Dendritic cell treated with granulocyte-macrophage colony-stimulating factor and Interleukin-4, amounts not matched to agents 40 ng/mL and 50 ng/mL, for 4 days (primary cell): ENCODE measurements around the gene SPEM1.

ENCODE experiments used
- H3K27ac Mint-ChIP-seq: one replicate; pipeline ENCODE4 v1.8.0; 2022; ENCODE audit warnings: mild to moderate bottlenecking, mixed read lengths
- H3K27me3 Mint-ChIP-seq: one replicate; pipeline ENCODE4 v1.8.0; 2022; ENCODE audit warnings: mild to moderate bottlenecking, mixed read lengths
- H3K36me3 Mint-ChIP-seq: one replicate; pipeline ENCODE4 v1.8.0; 2022; ENCODE audit warnings: low read depth, mixed read lengths
- H3K4me1 Mint-ChIP-seq: one replicate; pipeline ENCODE4 v1.8.0; 2022; ENCODE audit warnings: low read depth, mixed read lengths
- H3K4me3 Mint-ChIP-seq: one replicate; pipeline ENCODE4 v1.8.0; 2022; ENCODE audit warnings: mild to moderate bottlenecking, moderate library complexity, mixed read lengths
- H3K9me3 Mint-ChIP-seq: one replicate; pipeline ENCODE4 v1.8.0; 2022; ENCODE audit warnings: mixed read lengths
- intact Hi-C: fragments of 100-400 bp; cut with micrococcal nuclease; formaldehyde crosslinking; loops from one replicate; pipeline ENCODE4 v1.15.0; 2022

Gene SPEM1

DNA sequence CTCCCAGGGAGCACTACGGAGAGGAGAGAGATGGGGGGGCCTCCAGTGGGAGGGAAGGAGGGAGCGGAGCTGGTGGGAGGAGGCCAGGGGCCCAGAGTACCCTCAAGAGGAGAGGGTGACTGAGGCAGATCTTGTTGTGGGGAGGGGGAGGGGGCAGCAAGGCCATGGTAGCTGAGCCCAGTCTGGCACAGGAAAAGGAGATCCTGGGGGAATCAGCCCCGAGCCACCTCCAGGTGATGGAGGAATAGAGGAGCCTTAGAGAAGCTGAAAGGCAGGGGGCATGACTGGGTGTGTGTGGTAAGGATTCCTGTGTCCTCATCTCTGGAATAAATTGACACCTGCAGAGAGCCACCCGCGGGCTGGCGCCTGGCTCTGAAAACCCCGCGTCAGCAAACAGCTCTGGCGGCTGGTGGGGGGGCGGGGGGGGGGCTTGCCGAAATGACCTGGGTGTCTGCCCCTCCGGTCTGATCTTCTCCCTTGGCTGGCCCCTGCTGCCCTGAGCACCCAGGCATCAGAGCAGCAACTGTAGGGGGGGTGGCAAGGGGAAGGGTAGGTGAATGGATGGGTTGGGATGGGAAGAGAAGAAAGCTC lies 13.8 kb upstream of the SPEM1 start:
- Mint-ChIP-seq H3K4me1 (peaks cover 7% of the 10 kb centered on the region), H3K4me3 (no peak overlapping the region), H3K27me3 (peaks cover 51% of the 10 kb centered on the region), H3K27ac (no peak overlapping the region), H3K36me3 (peaks cover 6% of the 10 kb centered on the region), H3K9me3 (no peaks in the 10 kb centered on the region)
- intact Hi-C loops, result loop anchor here (10.0 kb wide), 1 partner anchor 52 kb away; the partner anchor contains the start of genes KCTD11 and TMEM95

DNA sequence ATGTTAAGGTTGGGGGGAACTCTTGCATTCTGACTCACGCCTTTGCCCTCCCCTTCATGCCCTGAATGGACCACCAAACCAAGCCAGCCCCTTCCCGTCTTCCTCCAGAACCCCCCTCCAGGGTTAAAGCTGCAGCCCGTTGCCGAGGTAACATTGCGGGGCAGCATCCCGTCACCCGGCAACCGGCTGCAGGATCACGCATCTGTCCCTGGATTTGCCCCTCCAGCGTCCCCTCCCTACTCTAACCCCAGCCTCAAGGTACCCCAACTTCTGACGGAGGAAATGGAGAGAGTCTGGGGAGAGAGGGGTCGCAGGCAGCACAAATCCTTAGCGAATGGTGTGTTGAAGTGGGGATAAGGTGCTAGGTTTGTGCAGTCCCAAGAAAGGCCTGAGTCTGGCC lies 13.0 kb upstream of the SPEM1 start:
- H3K27me3 Mint-ChIP-seq, result peaks cover 51% of the 10 kb centered on the region
- no peaks in the 10 kb centered on the region for H3K9me3 Mint-ChIP-seq
- no peaks in the 10 kb centered on the region for H3K36me3 Mint-ChIP-seq
- intact Hi-C loops, result loop anchor here (10.0 kb wide), 1 partner anchor 52 kb away; the partner anchor contains the start of genes KCTD11 and TMEM95
- no peak overlapping the region for H3K27ac Mint-ChIP-seq
- H3K4me3 Mint-ChIP-seq, result no peak overlapping the region
- peaks cover 7% of the 10 kb centered on the region for H3K4me1 Mint-ChIP-seq

DNA sequence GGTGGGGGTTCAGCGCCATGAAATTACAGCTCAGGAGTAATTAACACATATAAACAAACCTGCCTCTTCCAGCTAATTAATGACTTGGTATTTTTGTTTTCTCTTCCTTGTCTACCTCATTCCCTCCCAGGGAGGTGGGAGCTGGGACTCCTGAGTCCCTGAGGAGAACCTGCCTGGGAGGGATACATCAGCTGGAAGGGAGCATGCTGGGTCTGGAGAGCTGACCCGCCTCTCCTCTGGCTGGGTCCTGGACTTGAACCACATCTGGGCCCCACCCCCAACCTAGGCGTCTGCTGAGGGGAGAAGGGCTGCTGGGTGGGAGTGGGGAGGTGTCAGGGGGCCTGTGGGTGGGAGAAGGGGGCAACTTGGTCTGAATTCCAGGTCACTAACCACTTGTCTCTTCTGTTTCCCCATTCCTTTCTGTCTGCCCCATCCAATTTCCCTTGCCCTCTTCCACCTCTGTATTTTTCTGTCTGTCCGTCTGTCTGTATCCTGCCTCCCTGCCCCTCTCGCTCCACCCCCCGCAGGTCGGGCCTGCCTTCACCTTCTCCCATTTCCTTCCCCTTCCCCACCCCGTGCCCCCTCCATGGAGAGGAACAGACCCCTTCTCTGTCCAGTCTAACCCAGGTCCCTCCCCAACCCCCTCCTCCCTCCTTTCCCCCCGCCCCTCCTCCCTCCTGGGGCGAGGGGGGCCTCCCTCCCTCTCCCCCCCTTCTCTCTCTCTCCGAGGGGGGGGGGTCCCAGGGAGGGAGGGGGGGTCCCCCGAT lies 12.5 kb upstream of the SPEM1 start, which contains the start of gene NLGN2:
Gene NLGN2 (plus strand): TSS at position 361 of the 767 bp plus-strand sequence. CDS start 411 bp downstream, outside the sequence.
- no peak within 1 kb of the TSS for H3K4me3 Mint-ChIP-seq
- H3K36me3 Mint-ChIP-seq, result no peaks in the 10 kb centered on the region
- H3K4me1 Mint-ChIP-seq, result peaks cover 7% of the 10 kb centered on the region
- peaks cover 51% of the 10 kb centered on the region for H3K27me3 Mint-ChIP-seq
- no peaks in the 10 kb centered on the region for H3K9me3 Mint-ChIP-seq
- H3K27ac Mint-ChIP-seq, result no peak within 1 kb of the TSS
- intact Hi-C loops, result loop anchor here (10.0 kb wide), 1 partner anchor 53 kb away; the partner anchor contains the start of genes KCTD11 and TMEM95

DNA sequence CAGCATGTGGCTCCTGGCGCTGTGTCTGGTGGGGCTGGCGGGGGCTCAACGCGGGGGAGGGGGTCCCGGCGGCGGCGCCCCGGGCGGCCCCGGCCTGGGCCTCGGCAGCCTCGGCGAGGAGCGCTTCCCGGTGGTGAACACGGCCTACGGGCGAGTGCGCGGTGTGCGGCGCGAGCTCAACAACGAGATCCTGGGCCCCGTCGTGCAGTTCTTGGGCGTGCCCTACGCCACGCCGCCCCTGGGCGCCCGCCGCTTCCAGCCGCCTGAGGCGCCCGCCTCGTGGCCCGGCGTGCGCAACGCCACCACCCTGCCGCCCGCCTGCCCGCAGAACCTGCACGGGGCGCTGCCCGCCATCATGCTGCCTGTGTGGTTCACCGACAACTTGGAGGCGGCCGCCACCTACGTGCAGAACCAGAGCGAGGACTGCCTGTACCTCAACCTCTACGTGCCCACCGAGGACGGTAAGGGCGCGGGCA lies 11.8 kb upstream of the SPEM1 start:
- intact Hi-C loops, result loop anchor here (10.0 kb wide), 1 partner anchor 53 kb away; the partner anchor contains the start of genes KCTD11 and TMEM95
- no peaks in the 10 kb centered on the region for H3K36me3 Mint-ChIP-seq
- no peak overlapping the region for H3K4me3 Mint-ChIP-seq
- no peak overlapping the region for H3K27ac Mint-ChIP-seq
- H3K9me3 Mint-ChIP-seq, result no peaks in the 10 kb centered on the region
- peaks cover 51% of the 10 kb centered on the region for H3K27me3 Mint-ChIP-seq
- H3K4me1 Mint-ChIP-seq, result peaks cover under 1% of the 10 kb centered on the region

DNA sequence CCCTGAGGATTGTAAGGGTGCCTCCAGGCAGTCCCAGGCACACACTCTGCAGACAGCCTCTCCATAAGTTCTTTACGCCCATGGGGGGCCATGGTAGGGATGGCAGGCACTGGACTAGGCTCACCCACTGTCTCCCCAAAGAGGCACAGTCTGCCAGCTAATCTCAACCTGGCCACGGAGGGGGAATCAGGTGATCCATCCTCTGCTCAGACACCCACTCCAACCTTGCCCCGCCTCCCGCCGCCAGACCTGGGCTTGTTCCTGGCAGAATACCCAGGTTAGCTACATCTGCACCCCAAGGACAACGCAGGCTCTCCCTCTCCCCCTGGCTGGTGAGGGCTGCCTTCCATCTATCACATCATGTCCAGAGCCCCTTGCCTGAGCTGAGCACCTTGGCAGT lies 11.3 kb upstream of the SPEM1 start:
- H3K4me3 Mint-ChIP-seq, result no peak overlapping the region
- no peaks in the 10 kb centered on the region for H3K4me1 Mint-ChIP-seq
- H3K27me3 Mint-ChIP-seq, result peaks cover 51% of the 10 kb centered on the region
- intact Hi-C loops, result loop anchor here (10.0 kb wide), 1 partner anchor 54 kb away; the partner anchor contains the start of genes KCTD11 and TMEM95
- H3K36me3 Mint-ChIP-seq, result no peaks in the 10 kb centered on the region
- H3K9me3 Mint-ChIP-seq, result no peaks in the 10 kb centered on the region
- no peak overlapping the region for H3K27ac Mint-ChIP-seq

DNA sequence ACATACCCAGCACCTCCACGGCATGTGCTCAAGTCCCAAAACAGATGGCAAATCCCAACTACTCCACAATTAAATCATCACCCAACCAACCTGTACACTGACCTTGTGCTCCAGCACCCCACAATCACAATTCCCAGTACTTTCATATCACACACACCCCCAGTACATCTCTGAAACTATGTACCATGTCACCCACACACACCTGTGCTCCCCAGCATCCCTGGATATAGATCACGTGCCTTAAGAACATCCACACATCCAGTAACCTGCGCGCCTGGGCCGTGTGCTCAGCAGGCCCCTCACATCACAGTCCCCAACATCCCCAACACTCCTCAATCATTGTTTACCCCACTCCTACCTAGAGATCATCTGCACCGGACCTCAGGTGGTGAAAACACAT lies 10.4 kb upstream of the SPEM1 start:
- H3K9me3 Mint-ChIP-seq, result no peaks in the 10 kb centered on the region
- no peak overlapping the region for H3K4me3 Mint-ChIP-seq
- H3K27ac Mint-ChIP-seq, result no peak overlapping the region
- intact Hi-C loops, result loop anchor here (10.0 kb wide), 1 partner anchor 55 kb away; the partner anchor contains the start of genes KCTD11 and TMEM95
- H3K27me3 Mint-ChIP-seq, result peaks cover 50% of the 10 kb centered on the region
- no peaks in the 10 kb centered on the region for H3K4me1 Mint-ChIP-seq
- no peaks in the 10 kb centered on the region for H3K36me3 Mint-ChIP-seq

DNA sequence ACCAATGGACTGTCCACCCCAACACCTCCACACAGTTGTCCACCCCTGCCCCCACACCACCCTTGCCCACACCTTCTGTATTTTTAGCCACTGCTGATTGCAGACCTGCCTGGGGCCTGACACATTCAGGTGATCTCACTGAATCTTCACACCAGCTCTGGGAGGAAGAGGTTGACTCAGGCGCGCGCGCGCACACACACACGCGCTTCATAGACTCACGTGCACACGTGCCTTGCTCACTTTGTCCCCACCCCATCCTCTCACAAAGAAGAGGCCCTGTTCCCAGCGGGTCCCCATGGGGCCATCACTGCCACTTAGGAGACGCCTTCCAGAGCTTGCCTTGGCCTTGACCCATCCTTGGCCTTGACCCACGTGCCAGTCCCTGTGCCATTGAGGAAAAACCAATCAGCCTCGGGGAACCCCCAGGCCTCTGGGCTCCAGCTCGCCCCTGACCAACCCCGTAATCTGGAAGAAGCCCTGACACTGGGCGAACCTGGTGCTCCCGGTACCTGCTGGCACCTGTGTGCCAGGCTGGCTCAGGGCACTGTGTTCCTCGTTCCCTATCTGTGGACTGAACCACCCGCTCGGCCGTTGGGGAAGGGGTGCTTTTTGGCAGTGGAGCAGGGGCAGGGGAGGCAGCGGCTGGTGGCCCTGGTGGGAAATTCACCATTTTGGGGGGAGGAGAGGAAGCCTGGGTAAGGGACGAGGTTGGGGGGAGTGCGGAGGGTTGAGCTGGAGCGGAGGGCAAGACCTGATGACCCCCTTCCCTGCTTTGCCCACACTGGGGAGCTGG lies 9.3 kb upstream of the SPEM1 start:
- no peak overlapping the region for H3K27ac Mint-ChIP-seq

DNA sequence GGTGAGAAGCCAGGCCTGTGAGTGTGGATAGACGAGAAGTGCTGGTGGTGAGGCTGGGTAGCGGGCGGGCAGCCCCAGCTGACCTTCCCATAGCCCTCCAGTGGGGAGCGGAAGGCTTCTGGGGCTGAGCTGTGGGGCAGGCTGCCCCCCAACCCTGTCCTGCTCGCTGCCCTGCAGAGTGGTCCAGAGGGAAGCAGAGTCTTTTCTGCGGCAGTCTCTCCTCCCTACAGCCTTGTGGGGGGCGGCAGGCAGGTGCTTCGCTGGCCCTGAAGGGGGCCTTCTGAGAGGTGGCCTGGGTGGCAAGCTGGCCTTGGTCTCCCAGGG lies 8.7 kb upstream of the SPEM1 start:
- intact Hi-C loops, result no loop called here
- H3K9me3 Mint-ChIP-seq, result no peaks in the 10 kb centered on the region
- H3K4me3 Mint-ChIP-seq, result no peak overlapping the region
- H3K27me3 Mint-ChIP-seq, result peaks cover 36% of the 10 kb centered on the region
- no peaks in the 10 kb centered on the region for H3K36me3 Mint-ChIP-seq
- H3K4me1 Mint-ChIP-seq, result no peaks in the 10 kb centered on the region
- no peak overlapping the region for H3K27ac Mint-ChIP-seq

More for the DNA sequence above, 9.3 kb upstream of the SPEM1 start:
- no peaks in the 10 kb centered on the region for H3K36me3 Mint-ChIP-seq
- no peaks in the 10 kb centered on the region for H3K9me3 Mint-ChIP-seq
- intact Hi-C loops, result no loop called here
- no peak overlapping the region for H3K4me3 Mint-ChIP-seq
- no peaks in the 10 kb centered on the region for H3K4me1 Mint-ChIP-seq
- H3K27me3 Mint-ChIP-seq, result peaks cover 41% of the 10 kb centered on the region

DNA sequence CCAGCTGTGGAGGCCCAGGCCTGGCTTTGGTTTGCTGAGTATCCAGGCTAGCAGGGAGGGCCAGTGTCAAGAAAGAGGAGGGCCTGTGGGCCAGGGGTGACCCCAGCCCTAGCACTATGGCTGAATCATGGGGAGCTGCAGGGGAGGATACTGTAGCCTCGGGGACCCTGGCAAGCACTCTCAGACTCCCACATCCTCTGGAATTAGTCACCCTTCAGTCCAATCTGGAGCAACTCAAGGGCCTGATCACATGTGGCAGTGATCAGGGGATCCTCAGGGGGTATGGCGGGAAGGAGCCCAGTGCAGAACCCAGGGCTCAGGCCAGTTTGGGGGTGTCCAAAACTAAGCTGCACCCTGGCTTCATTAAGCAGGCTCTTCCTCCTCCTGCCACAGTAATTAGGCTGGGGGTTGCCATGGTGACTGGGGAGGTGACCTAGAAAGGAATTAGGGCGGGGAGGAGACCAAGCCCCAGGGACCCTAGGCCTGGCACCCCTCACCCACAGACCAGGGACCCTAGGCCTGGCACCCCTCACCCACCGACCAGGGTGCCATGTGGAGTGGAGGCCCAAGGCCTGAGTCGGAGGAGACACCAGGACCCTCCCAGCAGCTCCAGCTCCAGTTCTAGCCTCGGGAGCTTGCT lies 6.7 kb upstream of the SPEM1 start:
- no peaks in the 10 kb centered on the region for H3K4me1 Mint-ChIP-seq
- no peaks in the 10 kb centered on the region for H3K36me3 Mint-ChIP-seq
- H3K27me3 Mint-ChIP-seq, result peaks cover 29% of the 10 kb centered on the region
- no peak overlapping the region for H3K4me3 Mint-ChIP-seq
- no peak overlapping the region for H3K27ac Mint-ChIP-seq
- intact Hi-C loops, result no loop called here
- no peaks in the 10 kb centered on the region for H3K9me3 Mint-ChIP-seq

DNA sequence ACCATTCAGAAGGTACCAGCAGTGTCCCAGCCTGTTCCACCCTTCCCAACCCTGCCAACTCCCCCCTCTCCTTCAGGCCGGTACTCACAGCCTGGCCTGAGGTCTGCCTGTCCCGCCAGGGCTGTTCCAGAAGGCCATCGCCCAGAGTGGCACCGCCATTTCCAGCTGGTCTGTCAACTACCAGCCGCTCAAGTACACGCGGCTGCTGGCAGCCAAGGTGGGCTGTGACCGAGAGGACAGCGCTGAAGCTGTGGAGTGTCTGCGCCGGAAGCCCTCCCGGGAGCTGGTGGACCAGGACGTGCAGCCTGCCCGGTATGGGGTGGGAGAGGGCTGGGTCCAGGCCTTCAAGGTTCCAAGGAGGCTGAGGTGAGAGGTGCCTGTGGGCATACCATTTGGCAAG lies 5.3 kb upstream of the SPEM1 start:
- Mint-ChIP-seq H3K36me3 (no peaks in the 10 kb centered on the region), H3K27ac (no peak overlapping the region), H3K4me3 (no peak overlapping the region), H3K27me3 (peaks cover 21% of the 10 kb centered on the region), H3K4me1 (no peaks in the 10 kb centered on the region), H3K9me3 (no peaks in the 10 kb centered on the region)
- intact Hi-C loops, result no loop called here

DNA sequence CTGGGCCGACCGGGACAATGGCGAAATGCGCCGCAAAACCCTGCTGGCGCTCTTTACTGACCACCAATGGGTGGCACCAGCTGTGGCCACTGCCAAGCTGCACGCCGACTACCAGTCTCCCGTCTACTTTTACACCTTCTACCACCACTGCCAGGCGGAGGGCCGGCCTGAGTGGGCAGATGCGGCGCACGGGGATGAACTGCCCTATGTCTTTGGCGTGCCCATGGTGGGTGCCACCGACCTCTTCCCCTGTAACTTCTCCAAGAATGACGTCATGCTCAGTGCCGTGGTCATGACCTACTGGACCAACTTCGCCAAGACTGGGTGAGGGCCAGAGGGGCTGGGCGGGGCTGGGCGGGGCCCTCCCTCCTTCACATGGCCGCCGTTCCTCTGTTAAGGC lies 4.3 kb upstream of the SPEM1 start:
- Mint-ChIP-seq H3K9me3 (no peaks in the 10 kb centered on the region), H3K27ac (no peak overlapping the region), H3K4me1 (no peaks in the 10 kb centered on the region), H3K36me3 (no peaks in the 10 kb centered on the region), H3K27me3 (peaks cover 13% of the 10 kb centered on the region), H3K4me3 (no peak overlapping the region)
- intact Hi-C loops, result no loop called here

DNA sequence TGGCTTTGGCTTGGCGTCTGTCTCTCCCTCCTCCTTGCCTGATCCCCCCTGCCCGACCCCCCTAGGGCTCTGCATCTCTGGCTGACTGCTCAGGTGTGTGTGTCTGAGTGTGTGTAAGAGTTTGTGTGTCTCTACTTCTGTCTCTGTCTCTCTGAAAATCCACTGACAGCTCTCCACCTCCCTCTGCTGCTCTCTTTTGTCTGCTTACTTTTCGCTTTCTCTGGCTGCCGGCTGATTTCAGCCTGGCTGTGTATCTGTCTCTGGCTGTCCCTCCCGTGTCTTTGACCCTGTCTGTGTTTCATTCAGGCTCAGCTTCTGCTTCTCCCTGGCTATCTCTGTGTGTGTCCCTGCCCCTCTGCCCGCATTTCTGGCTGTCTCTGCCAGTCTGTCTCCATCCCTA lies 3.8 kb upstream of the SPEM1 start:
- Mint-ChIP-seq H3K4me3 (no peak overlapping the region), H3K27me3 (peaks cover 9% of the 10 kb centered on the region), H3K27ac (no peak overlapping the region), H3K36me3 (no peaks in the 10 kb centered on the region), H3K4me1 (no peaks in the 10 kb centered on the region), H3K9me3 (no peaks in the 10 kb centered on the region)
- intact Hi-C loops, result no loop called here

DNA sequence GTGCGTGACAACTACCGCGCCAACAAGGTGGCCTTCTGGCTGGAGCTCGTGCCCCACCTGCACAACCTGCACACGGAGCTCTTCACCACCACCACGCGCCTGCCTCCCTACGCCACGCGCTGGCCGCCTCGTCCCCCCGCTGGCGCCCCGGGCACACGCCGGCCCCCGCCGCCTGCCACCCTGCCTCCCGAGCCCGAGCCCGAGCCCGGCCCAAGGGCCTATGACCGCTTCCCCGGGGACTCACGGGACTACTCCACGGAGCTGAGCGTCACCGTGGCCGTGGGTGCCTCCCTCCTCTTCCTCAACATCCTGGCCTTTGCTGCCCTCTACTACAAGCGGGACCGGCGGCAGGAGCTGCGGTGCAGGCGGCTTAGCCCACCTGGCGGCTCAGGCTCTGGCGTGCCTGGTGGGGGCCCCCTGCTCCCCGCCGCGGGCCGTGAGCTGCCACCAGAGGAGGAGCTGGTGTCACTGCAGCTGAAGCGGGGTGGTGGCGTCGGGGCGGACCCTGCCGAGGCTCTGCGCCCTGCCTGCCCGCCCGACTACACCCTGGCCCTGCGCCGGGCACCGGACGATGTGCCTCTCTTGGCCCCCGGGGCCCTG lies 3.0 kb upstream of the SPEM1 start:
- H3K27me3 Mint-ChIP-seq, result peaks cover 8% of the 10 kb centered on the region
- no peak overlapping the region for H3K27ac Mint-ChIP-seq
- no peak overlapping the region for H3K4me3 Mint-ChIP-seq
- intact Hi-C loops, result no loop called here
- H3K36me3 Mint-ChIP-seq, result no peaks in the 10 kb centered on the region
- no peaks in the 10 kb centered on the region for H3K9me3 Mint-ChIP-seq
- H3K4me1 Mint-ChIP-seq, result no peaks in the 10 kb centered on the region
